H9 (cell line): ENCODE data around the gene FCHSD2. TPM values are rescaled to one million over a fixed set of nuclear protein-coding genes. Genes with fewer than 3 reads are reported as not detected.

Experiments used
- DNase-seq: peaks from one replicate; pipeline ENCODE4 v3.0.0-alpha.2; 2017
- H2AFZ ChIP-seq: one replicate; pipeline ENCODE4 v1.6.1; 2013; ENCODE audit warnings: mild to moderate bottlenecking, low read length, control low read depth, moderate library complexity
- H2AK5ac ChIP-seq: 2 replicates; pipeline ENCODE4 v1.6.1; 2013; ENCODE audit warnings: low read length, control low read depth, mixed read lengths; ENCODE audit not compliant: insufficient read length
- H2BK120ac ChIP-seq: one replicate; pipeline ENCODE4 v1.6.1; 2013; ENCODE audit warnings: low read depth, mild to moderate bottlenecking, low read length, control low read depth, inconsistent platforms; ENCODE audit not compliant: poor library complexity, severe bottlenecking
- H2BK12ac ChIP-seq: 2 replicates; pipeline ENCODE4 v1.6.1; 2013; ENCODE audit warnings: low read length, control low read depth, mixed read lengths, low read depth; ENCODE audit not compliant: insufficient read length
- H2BK15ac ChIP-seq: 2 replicates; pipeline ENCODE4 v1.6.1; 2013; ENCODE audit warnings: low read depth, low read length, control low read depth
- H2BK20ac ChIP-seq: one replicate; pipeline ENCODE4 v1.6.1; 2013; ENCODE audit warnings: low read depth, mild to moderate bottlenecking, low read length, control low read depth, inconsistent platforms; ENCODE audit not compliant: poor library complexity, severe bottlenecking
- H2BK5ac ChIP-seq: 2 replicates; pipeline ENCODE4 v1.6.1; 2013; ENCODE audit warnings: low read length, control low read depth, mixed read lengths; ENCODE audit not compliant: insufficient read length
- H3K14ac ChIP-seq: 2 replicates; pipeline ENCODE4 v1.6.1; 2013; ENCODE audit warnings: low read length, control low read depth; ENCODE audit not compliant: insufficient read depth
- H3K18ac ChIP-seq: 2 replicates; pipeline ENCODE4 v1.6.1; 2013; ENCODE audit warnings: low read depth, mild to moderate bottlenecking, mixed read lengths, low read length, control low read depth; ENCODE audit not compliant: insufficient read length
- H3K23ac ChIP-seq: 2 replicates; pipeline ENCODE4 v1.6.1; 2013; ENCODE audit warnings: low read length, control low read depth, mixed read lengths, low read depth; ENCODE audit not compliant: insufficient read length
- H3K23me2 ChIP-seq: 2 replicates; pipeline ENCODE4 v1.6.1; 2013; ENCODE audit warnings: low read depth, mild to moderate bottlenecking, mixed read lengths, low read length, control low read depth; ENCODE audit not compliant: insufficient read length, poor library complexity, severe bottlenecking
- H3K27ac ChIP-seq: 2 replicates; pipeline ENCODE4 v1.5.1; 2013; ENCODE audit warnings: low read length, control low read depth, mixed read lengths, low read depth; ENCODE audit not compliant: insufficient read length
- H3K27me3 ChIP-seq: 2 replicates; pipeline ENCODE4 v1.6.1; 2013; ENCODE audit warnings: low read length, control low read depth, inconsistent platforms; ENCODE audit not compliant: insufficient read depth
- H3K4ac ChIP-seq: 2 replicates; pipeline ENCODE4 v1.6.1; 2013; ENCODE audit warnings: low read depth, mild to moderate bottlenecking, control low read depth, inconsistent platforms, low read length, moderate library complexity
- H3K4me1 ChIP-seq: 2 replicates; pipeline ENCODE4 v1.6.1; 2013; ENCODE audit warnings: low read length, control low read depth, inconsistent platforms; ENCODE audit not compliant: insufficient read depth
- H3K4me2 ChIP-seq: 2 replicates; pipeline ENCODE4 v1.6.1; 2013; ENCODE audit warnings: low read length, control low read depth, mixed read lengths; ENCODE audit not compliant: insufficient read length, insufficient read depth
- H3K56ac ChIP-seq: 2 replicates; pipeline ENCODE4 v1.6.1; 2013; ENCODE audit warnings: low read depth, mild to moderate bottlenecking, mixed read lengths, low read length, control low read depth; ENCODE audit not compliant: insufficient read length
- H3K79me1 ChIP-seq: 2 replicates; pipeline ENCODE4 v1.6.1; 2013; ENCODE audit warnings: low read depth, mild to moderate bottlenecking, moderate library complexity, low read length, control low read depth, inconsistent platforms; ENCODE audit not compliant: insufficient read depth, poor library complexity, severe bottlenecking
- H3K79me2 ChIP-seq: 2 replicates; pipeline ENCODE4 v1.6.1; 2013; ENCODE audit warnings: low read length, control low read depth, inconsistent platforms; ENCODE audit not compliant: insufficient read depth
- H3K9ac ChIP-seq: 2 replicates; pipeline ENCODE4 v1.6.1; 2013; ENCODE audit warnings: low read length, control low read depth, mixed read lengths; ENCODE audit not compliant: insufficient read length; ENCODE audit errors: extremely low read depth
- H3K9me3 ChIP-seq: one replicate; pipeline ENCODE4 v1.6.1; 2013; ENCODE audit warnings: low read depth, low read length, inconsistent platforms; ENCODE audit not compliant: control insufficient read depth
- H3T11ph ChIP-seq: one replicate; pipeline ENCODE4 v1.6.1; 2013; ENCODE audit warnings: mild to moderate bottlenecking, low read length, control low read depth, inconsistent platforms
- H4K20me1 ChIP-seq: one replicate; pipeline ENCODE4 v1.6.1; 2013; ENCODE audit not compliant: control insufficient read depth, insufficient read length, insufficient read depth
- H4K5ac ChIP-seq: 2 replicates; pipeline ENCODE4 v1.6.1; 2013; ENCODE audit warnings: low read depth, mild to moderate bottlenecking, mixed read lengths, low read length, control low read depth; ENCODE audit not compliant: insufficient read length
- H4K8ac ChIP-seq: replicated peaks from 2 replicates; pipeline ENCODE4 v1.6.1; 2013; ENCODE audit warnings: low read length, control low read depth, mixed read lengths, low read depth; ENCODE audit not compliant: insufficient read length
- H4K91ac ChIP-seq: 2 replicates; pipeline ENCODE4 v1.6.1; 2013; ENCODE audit warnings: low read depth, mild to moderate bottlenecking, moderate library complexity, mixed read lengths, low read length, control low read depth; ENCODE audit not compliant: insufficient read length
- H3K27ac Mint-ChIP-seq, 3 experiments: 2 replicates in 2 of 3; 3 replicates in 1 of 3; pipeline ENCODE4 v1.8.0; 2020 to 2021; ENCODE audit warnings: mixed read lengths in 3 of 3, mild to moderate bottlenecking in 1 of 3, moderate library complexity in 1 of 3
- H3K27me3 Mint-ChIP-seq: 2 replicates; pipeline ENCODE4 v1.8.0; 2021; ENCODE audit warnings: low read depth, mild to moderate bottlenecking, moderate library complexity, mixed read lengths
- H3K36me3 Mint-ChIP-seq, 3 experiments: 2 replicates in 2 of 3; 3 replicates in 1 of 3; pipeline ENCODE4 v1.8.0; 2020 to 2021; ENCODE audit warnings: low read depth in 3 of 3, mixed read lengths in 3 of 3; ENCODE audit not compliant: insufficient read depth in 1 of 3
- H3K4me1 Mint-ChIP-seq, 2 experiments: 2 replicates each; pipeline ENCODE4 v1.8.0; 2020; ENCODE audit warnings: mixed read lengths in 2 of 2
- H3K4me3 Mint-ChIP-seq, 2 experiments: 2 replicates in 1 of 2; 3 replicates in 1 of 2; pipeline ENCODE4 v1.8.0; 2020 to 2021; ENCODE audit warnings: mild to moderate bottlenecking in 2 of 2, mixed read lengths in 2 of 2, moderate library complexity in 1 of 2
- H3K9me3 Mint-ChIP-seq, 2 experiments: 2 replicates in 1 of 2; 3 replicates in 1 of 2; pipeline ENCODE4 v1.8.0; 2020; ENCODE audit warnings: mild to moderate bottlenecking in 2 of 2, mixed read lengths in 2 of 2, moderate library complexity in 1 of 2
- CTCF ChIP-seq: fragments of 200-600 bp; sonication (generic); conservative IDR thresholded peaks from 3 replicates; pipeline ENCODE4 v1.8.0; 2021; ENCODE audit warnings: antibody characterized with exemption, mild to moderate bottlenecking
- WGBS: extraction: QIAGEN DNeasy Blood & Tissue Kit; methylation state at CpG from one replicate; pipeline ENCODE4 v1.1.7; 2013; ENCODE audit warnings: missing lambda C conversion rate, low lambda C conversion rate, mixed read lengths; ENCODE audit not compliant: insufficient read length; ENCODE audit errors: extremely low coverage; 5-methylcytosine and 5-hydroxymethylcytosine counted together
- total RNA-seq: library from RNA; stranded (reverse); gene quantifications from 2 replicates; pipeline ENCODE4 v1.2.1, GENCODE V29; 2021

FCHSD2 gene
- total RNA-seq, 1 experiment from 2014 or later, result 17.8 TPM

DNA sequence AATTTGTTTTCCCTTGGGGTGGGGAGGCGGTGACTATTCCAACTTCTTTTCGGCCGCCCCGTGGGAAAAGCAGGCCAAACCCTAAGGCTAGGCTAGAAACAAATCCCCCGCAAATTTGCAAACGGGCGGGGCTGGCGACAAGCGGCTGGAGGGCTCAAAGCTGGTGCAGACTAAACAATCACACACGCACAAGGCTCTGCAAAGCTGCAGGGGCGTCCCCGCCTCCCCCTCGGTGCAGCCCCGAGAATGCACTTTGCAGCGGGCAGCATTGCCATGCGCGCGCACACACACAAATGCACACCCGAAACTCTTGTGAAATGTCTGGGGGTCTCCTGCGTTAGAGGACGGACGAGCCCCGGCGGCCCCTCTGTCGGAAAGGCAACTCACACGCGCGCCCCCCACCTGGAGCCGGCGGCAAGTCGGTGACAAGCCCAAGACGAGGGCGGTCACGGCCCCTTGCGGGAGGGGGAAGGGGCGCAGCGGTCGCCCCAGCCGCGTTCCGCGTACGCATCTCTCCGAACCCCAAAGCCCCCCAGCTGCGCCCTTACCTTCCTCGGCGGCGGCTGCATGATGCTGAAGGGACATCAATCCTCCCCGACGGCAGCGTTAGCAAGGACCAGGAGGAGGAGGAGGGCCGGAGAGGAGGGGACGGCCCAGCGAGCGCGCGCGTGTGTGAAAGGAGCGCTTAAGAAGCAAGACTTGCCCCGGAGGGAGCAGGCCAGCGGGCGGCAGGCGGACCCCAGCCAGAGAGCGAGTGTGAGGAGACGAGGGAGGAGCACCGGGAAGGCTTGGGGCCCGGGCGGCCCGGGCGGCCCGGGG is 600 bp downstream of the FCHSD2 start:
- Histone ChIP-seq H3K4me1 (no peaks in the 10 kb centered on the region), H2BK5ac (no peak overlapping the region), H4K20me1 (no peaks in the 10 kb centered on the region), H3K79me2 (no peaks in the 10 kb centered on the region), H3T11ph (no peak overlapping the region), H3K56ac (no peak overlapping the region), H3K27me3 (no peaks in the 10 kb centered on the region; the same call in 1 of the 2 replicates), H4K8ac (no peak overlapping the region), H3K79me1 (no peaks in the 10 kb centered on the region), H3K4me2 (peak overlapping the region; percentile 68), H3K18ac (no peak overlapping the region), H4K91ac (no peak overlapping the region), H3K9ac (peak overlapping the region; percentile 3), H2BK12ac (no peak overlapping the region), H3K23me2 (peaks cover 15% of the 10 kb centered on the region), H3K9me3 (no peaks in the 10 kb centered on the region), H4K5ac (no peak overlapping the region), H3K4ac (no peak overlapping the region), H3K27ac (no peak overlapping the region), H2AK5ac (no peak overlapping the region), H2BK120ac (no peak overlapping the region), H2AFZ (no peak overlapping the region), H3K14ac (peak overlapping the region; percentile 54; the same call in 1 of the 2 replicates), H2BK20ac (no peak overlapping the region), H2BK15ac (no peak overlapping the region), H3K23ac (no peak overlapping the region)
- H3K9me3 Mint-ChIP-seq, result no peaks in the 10 kb centered on the region; a peak in 1 of 5 replicates
- no CpG with 5 or more reads among the region's 71 CpGs for WGBS
- peaks cover 19% of the 10 kb centered on the region for H3K27me3 Mint-ChIP-seq
- DNase-seq, result peak; percentile 75
- peak overlapping the region in 1 of 3 experiments; percentile 84; a peak in 3 of 7 replicates for H3K27ac Mint-ChIP-seq
- H3K4me3 Mint-ChIP-seq, result peak overlapping the region; percentile 88 to 92
- TF ChIP-seq CTCF, result no peak; the same call in 2 of the 3 replicates
- peaks cover 23 to 26% of the 10 kb centered on the region in 2 experiments for H3K4me1 Mint-ChIP-seq
- H3K36me3 Mint-ChIP-seq, result peaks cover 0 to 19% (median 15%) of the 10 kb centered on the region in 3 experiments; a peak in 4 of 7 replicates
